GM18526 (cell line): ENCODE data around the gene DNAJB6.

Experiments
- POLR2A ChIP-seq: IDR thresholded peaks from 3 replicates; pipeline ENCODE4 v1.6.1; 2011; ENCODE audit not compliant: insufficient read length; ENCODE audit errors: extremely low read depth

DNAJB6 gene

GRCh38 chr7:157430721-157431120 is 93.9 kb downstream of the DNAJB6 start:
- no peak for TF ChIP-seq POLR2A

DNA sequence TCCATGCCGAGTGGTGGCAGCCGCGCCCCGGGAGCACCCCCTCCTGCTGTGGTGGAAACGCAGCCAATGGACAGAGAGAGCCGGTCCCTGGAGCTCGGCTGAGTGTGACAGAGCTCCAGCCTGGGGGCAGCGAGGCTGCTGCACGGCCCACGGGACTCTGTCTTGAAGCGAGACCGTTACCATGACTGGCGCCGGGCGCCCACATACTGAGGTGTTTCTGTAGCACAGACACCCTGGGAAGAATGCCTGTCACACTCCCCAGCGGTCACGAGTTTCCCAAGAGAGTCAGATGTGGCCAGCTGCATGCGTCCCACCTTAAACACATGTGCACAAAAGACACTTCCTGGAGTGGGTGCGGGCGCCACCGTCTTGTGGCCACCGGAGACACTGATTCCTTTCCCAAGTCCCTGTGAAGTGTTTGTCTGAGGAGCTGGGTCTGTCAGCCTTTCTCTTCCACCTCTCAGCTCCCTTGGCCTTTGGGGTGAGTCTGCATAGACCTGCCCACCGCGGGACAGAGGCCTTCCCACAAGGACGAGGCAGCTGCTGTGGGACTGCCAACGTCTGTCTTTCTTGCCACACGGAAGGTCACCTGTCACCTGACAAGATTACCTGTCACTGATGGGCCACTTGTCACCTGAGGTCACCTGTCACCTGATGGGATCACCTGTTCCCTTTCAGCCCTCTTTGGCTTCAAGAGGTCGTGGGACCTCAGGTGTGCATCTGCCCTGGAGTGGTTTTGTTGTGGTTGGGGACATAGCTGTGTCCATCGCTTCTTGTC is 94.6 kb downstream of the DNAJB6 start:
- no peak for TF ChIP-seq POLR2A

GRCh38 chr7:157431951-157432540 is 95.2 kb downstream of the DNAJB6 start:
- TF ChIP-seq POLR2A, result no peak

GRCh38 chr7:157432541-157432956 is 95.7 kb downstream of the DNAJB6 start:
- no peak for TF ChIP-seq POLR2A

GRCh38 chr7:157432957-157433576 is 96.3 kb downstream of the DNAJB6 start:
- TF ChIP-seq POLR2A, result no peak

DNA sequence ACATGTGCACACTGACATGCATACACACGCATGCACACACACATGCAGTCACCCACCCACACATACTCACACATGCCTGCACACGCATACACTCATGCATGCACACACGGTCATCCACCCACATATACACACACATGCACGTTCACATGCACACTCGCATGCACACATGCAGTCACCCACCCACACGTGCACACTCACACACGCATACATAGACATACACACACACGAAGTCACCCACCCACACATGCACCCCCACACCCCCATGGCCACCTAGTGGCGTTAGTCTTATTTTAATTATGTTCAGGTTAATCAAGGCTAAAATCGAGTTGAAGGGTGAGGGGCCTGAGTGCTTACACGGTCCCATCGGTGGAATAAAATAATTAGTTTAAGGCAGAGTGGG is 96.8 kb downstream of the DNAJB6 start:
- no peak for TF ChIP-seq POLR2A

GRCh38 chr7:157434231-157434630 is 97.4 kb downstream of the DNAJB6 start:
- TF ChIP-seq POLR2A, result no peak

- no peak for TF ChIP-seq POLR2A
Observed at GRCh38 chr7:157434701-157435100, 97.9 kb downstream of the DNAJB6 start.

DNA sequence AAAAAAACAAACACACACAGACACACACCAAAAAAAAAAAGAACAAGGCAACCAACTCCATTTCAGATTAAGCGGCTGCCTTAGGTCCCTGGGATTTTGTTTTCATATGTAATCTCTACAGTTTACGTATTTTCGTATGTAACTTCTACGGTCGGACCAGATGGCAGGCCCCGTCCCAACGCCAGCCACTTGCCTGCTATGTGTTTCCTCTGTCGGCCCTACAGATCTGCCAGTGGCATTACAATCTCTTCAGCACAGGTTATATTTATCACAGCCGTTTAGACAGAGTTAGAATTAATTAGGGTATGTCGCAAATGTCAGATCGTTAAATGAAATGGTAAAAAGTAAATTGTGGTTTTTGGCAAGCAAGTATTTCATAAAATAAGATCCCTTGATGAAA is 99.3 kb downstream of the DNAJB6 start:
- no peak for TF ChIP-seq POLR2A

- no peak for TF ChIP-seq POLR2A
Observed at GRCh38 chr7:157436763-157437480, 100.1 kb downstream of the DNAJB6 start.

GRCh38 chr7:157437519-157438061 is 100.8 kb downstream of the DNAJB6 start:
- no peak for TF ChIP-seq POLR2A

DNA sequence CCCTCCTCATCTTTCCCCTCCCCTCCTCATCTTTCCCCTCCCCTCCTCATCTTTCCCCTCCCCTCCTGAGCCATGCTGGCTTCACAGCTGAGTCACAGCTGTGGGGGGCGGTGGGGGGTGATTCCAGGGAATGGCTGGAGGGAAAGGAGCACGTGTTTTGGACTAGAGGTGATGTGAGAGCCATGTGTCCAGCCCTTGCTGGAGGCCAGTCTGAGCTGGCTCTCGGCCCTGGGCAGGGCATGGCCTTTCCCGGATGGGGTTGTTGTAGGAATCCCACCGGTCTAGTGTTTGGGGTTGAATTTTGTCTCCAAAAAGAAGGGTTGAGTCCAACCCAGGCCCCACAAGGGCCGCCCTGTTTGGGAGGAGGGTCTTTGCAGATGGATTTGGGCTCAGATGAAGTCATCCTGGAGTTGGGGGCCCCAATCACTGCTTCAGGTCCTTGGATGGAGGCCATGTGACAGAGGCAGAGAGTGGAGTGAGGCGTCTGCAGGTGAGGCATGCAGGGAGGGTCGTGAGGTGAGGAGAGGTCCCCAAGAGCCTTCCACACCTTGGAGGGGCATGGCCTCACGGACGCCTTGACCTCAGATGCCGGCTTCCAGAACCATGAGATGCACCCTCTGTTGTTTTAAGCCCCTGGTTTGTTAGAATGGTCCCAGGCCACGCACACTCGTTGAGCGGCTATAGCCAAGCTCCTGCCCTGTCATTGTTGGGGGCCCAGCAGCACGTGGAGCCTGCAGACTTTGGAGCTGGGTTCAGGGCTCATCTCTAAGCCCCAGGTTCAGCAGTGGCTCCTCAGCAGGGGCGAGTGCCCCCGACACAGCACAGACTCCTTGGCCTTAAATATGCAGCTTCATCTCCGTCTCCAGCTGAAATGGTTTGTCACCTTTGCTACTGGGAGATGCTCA is 101.6 kb downstream of the DNAJB6 start:
- no peak for TF ChIP-seq POLR2A

DNA sequence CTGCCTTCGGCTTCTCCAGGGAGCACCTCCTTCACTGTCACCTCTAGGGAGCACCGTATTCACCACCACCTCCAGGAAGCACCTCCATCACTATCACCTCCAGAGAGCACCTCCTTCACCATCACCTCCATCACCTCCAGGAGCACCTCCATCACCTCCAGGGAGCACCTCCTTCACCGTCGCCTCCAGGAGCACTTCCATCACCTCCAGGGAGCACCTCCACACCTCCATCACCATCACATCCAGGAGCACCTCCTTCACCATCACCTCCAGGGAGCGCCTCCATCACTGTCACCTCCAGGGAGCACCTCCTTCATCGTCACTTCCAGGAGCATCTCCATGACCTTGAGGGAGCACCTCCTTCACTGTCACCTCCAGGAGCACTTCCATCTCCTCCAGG is 102.3 kb downstream of the DNAJB6 start:
- TF ChIP-seq POLR2A, result no peak

GRCh38 chr7:157439761-157440160 is 103.0 kb downstream of the DNAJB6 start:
- no peak for TF ChIP-seq POLR2A
